ENCODE data around the gene TAF9.
A peak's percentile ranks its signal among the peaks of the same experiment; 100 is the strongest.

The TAF9 gene

DNA sequence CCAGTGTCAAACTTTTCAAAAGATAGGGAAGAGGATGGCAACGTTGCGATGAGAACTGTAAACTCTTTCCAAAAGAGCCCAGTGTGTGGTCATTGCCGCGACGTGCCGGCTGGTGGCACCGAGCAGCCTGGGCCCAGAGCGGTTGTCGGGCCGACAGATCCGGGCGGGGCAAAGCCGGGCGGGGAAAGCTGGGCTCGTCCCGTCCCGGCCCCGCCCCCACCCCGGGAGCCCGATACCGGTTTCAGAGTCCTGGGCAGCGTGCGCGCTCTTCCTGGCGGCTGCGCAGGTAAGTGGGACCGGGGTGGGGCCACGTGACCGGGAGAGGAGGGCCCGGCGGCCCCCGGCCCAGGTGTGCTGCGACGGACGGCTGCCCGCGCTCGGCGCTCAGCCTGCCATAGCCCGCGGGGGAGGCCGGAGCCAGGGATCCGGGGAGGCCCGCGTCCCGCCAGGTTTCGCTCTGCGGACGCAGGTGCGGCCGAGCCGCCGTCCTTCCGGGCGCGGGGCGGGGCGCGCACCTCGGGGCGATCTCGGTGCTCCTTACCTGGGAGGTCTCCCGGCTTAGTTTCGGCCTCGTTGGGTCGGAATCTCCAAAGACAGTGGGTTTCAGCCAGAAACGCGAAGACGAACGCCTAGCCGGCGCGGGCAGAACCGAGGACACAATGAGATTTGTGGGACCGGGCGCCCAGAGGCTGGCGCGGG lies 45.7 kb upstream of the TAF9 start, which contains the start of gene MARVELD2 (continued):
- TF ChIP-seq ZNF292 (tag by site-specific recombination; IDR thresholded peaks at IDR 0.05; ENCODE audit: borderline replicate concordance, low read depth) (no peak), ZNF394 (tag by site-specific recombination; IDR thresholded peaks at IDR 0.05; ENCODE audit: borderline replicate concordance) (no peak), ZNF473 (tag by site-specific recombination; IDR thresholded peaks at IDR 0.05) (no peak), ZNF843 (tag by site-specific recombination; IDR thresholded peaks at IDR 0.05) (no peak), KLF1 (tag by site-specific recombination; IDR thresholded peaks at IDR 0.05) (0 out of 2 replicates have a peak, but pooled peaks have one; percentile 55), ZNF26 (tag by site-specific recombination; IDR thresholded peaks at IDR 0.05) (no peak), ZNF157 (tag by site-specific recombination; IDR thresholded peaks at IDR 0.05) (no peak), ZBTB20 (tag by site-specific recombination; IDR thresholded peaks at IDR 0.05) (peak; percentile 83), ZNF302 (tag by site-specific recombination; IDR thresholded peaks at IDR 0.05; ENCODE audit: low read depth) (no peak), ZNF560 (tag by site-specific recombination; IDR thresholded peaks at IDR 0.05; ENCODE audit: borderline replicate concordance) (no peak), IKZF3 (tag by site-specific recombination; IDR thresholded peaks at IDR 0.05) (peak; percentile 72), ZNF169 (tag by site-specific recombination; IDR thresholded peaks at IDR 0.05) (no peak), SP3 (tag by site-specific recombination; IDR thresholded peaks at IDR 0.05) (peak; percentile 77), ZNF121 (tag by site-specific recombination; IDR thresholded peaks at IDR 0.05) (peak; percentile 58; the same call in 1 of the 2 replicates), ZNF404 (tag by site-specific recombination; IDR thresholded peaks at IDR 0.05) (no peak), ZBTB21 (tag by site-specific recombination; IDR thresholded peaks at IDR 0.05) (no peak), PRDM6 (tag by site-specific recombination; IDR thresholded peaks at IDR 0.05) (no peak), ZNF433 (tag by site-specific recombination; IDR thresholded peaks at IDR 0.05; ENCODE audit: low read depth) (no peak), ZNF133 (tag by site-specific recombination; IDR thresholded peaks at IDR 0.05) (no peak), ZNF768 (tag by site-specific recombination; IDR thresholded peaks at IDR 0.05) (no peak), GLIS2 (tag by site-specific recombination; IDR thresholded peaks at IDR 0.05) (peak; percentile 60), ZNF558 (tag by site-specific recombination; IDR thresholded peaks at IDR 0.05) (no peak)
- TF ChIP-seq, protein P1, sequence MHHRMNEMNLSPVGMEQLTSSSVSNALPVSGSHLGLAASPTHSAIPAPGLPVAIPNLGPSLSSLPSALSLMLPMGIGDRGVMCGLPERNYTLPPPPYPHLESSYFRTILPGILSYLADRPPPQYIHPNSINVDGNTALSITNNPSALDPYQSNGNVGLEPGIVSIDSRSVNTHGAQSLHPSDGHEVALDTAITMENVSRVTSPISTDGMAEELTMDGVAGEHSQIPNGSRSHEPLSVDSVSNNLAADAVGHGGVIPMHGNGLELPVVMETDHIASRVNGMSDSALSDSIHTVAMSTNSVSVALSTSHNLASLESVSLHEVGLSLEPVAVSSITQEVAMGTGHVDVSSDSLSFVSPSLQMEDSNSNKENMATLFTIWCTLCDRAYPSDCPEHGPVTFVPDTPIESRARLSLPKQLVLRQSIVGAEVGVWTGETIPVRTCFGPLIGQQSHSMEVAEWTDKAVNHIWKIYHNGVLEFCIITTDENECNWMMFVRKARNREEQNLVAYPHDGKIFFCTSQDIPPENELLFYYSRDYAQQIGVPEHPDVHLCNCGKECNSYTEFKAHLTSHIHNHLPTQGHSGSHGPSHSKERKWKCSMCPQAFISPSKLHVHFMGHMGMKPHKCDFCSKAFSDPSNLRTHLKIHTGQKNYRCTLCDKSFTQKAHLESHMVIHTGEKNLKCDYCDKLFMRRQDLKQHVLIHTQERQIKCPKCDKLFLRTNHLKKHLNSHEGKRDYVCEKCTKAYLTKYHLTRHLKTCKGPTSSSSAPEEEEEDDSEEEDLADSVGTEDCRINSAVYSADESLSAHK (tag by site-specific recombination; IDR thresholded peaks at IDR 0.05), result no peak
- TF ChIP-seq, protein P2, sequence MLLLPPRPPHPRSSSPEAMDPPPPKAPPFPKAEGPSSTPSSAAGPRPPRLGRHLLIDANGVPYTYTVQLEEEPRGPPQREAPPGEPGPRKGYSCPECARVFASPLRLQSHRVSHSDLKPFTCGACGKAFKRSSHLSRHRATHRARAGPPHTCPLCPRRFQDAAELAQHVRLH (tag by site-specific recombination; IDR thresholded peaks at IDR 0.05), result no peak
- TF ChIP-seq, protein P3, sequence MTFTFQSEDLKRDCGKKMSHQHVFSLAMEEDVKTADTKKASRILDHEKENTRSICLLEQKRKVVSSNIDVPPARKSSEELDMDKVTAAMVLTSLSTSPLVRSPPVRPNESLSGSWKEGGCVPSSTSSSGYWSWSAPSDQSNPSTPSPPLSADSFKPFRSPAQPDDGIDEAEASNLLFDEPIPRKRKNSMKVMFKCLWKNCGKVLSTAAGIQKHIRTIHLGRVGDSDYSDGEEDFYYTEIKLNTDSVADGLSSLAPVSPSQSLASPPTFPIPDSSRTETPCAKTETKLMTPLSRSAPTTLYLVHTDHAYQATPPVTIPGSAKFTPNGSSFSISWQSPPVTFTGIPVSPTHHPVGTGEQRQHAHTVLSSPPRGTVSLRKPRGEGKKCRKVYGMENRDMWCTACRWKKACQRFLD (tag by site-specific recombination; IDR thresholded peaks at IDR 0.05), result no peak
- TF ChIP-seq, protein P4, sequence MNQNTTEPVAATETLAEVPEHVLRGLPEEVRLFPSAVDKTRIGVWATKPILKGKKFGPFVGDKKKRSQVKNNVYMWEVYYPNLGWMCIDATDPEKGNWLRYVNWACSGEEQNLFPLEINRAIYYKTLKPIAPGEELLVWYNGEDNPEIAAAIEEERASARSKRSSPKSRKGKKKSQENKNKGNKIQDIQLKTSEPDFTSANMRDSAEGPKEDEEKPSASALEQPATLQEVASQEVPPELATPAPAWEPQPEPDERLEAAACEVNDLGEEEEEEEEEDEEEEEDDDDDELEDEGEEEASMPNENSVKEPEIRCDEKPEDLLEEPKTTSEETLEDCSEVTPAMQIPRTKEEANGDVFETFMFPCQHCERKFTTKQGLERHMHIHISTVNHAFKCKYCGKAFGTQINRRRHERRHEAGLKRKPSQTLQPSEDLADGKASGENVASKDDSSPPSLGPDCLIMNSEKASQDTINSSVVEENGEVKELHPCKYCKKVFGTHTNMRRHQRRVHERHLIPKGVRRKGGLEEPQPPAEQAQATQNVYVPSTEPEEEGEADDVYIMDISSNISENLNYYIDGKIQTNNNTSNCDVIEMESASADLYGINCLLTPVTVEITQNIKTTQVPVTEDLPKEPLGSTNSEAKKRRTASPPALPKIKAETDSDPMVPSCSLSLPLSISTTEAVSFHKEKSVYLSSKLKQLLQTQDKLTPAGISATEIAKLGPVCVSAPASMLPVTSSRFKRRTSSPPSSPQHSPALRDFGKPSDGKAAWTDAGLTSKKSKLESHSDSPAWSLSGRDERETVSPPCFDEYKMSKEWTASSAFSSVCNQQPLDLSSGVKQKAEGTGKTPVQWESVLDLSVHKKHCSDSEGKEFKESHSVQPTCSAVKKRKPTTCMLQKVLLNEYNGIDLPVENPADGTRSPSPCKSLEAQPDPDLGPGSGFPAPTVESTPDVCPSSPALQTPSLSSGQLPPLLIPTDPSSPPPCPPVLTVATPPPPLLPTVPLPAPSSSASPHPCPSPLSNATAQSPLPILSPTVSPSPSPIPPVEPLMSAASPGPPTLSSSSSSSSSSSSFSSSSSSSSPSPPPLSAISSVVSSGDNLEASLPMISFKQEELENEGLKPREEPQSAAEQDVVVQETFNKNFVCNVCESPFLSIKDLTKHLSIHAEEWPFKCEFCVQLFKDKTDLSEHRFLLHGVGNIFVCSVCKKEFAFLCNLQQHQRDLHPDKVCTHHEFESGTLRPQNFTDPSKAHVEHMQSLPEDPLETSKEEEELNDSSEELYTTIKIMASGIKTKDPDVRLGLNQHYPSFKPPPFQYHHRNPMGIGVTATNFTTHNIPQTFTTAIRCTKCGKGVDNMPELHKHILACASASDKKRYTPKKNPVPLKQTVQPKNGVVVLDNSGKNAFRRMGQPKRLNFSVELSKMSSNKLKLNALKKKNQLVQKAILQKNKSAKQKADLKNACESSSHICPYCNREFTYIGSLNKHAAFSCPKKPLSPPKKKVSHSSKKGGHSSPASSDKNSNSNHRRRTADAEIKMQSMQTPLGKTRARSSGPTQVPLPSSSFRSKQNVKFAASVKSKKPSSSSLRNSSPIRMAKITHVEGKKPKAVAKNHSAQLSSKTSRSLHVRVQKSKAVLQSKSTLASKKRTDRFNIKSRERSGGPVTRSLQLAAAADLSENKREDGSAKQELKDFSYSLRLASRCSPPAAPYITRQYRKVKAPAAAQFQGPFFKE (tag by site-specific recombination; IDR thresholded peaks at IDR 0.05; ENCODE audit: borderline replicate concordance), result 0 out of 2 replicates have a peak, but pooled peaks have one; percentile 51

All from HEK293 (cell line).